Lower leg skin (tissue), 4 donors: Measurements from ENCODE around the gene IQSEC3. TPM values are rescaled to one million over a fixed set of nuclear protein-coding genes. Genes with fewer than 3 reads are reported as not detected.

ENCODE experiments used
- DNase-seq, 2 donors: peaks; one replicate each; pipeline ENCODE4 v3.0.0-alpha.2; 2019; ENCODE audit warnings: low spot score in 2 of 2
- H3K4me3 ChIP-seq: fragments of 200-600 bp; sonication (generic); 2 replicates; pipeline ENCODE4 v1.5.1; 2017; ENCODE audit warnings: mild to moderate bottlenecking, low read depth; ENCODE audit not compliant: poor library complexity, severe bottlenecking
- CTCF ChIP-seq, 3 donors: fragments of 450-650 bp; IDR thresholded peaks; one replicate each; pipeline ENCODE4 v1.5.1; 2016; ENCODE audit warnings: antibody characterized with exemption in 3 of 3, mild to moderate bottlenecking in 3 of 3, moderate library complexity in 2 of 3
- POLR2A ChIP-seq, 2 donors: fragments of 450-650 bp; IDR thresholded peaks; one replicate each; pipeline ENCODE4 v1.6.1; 2016 to 2017; ENCODE audit warnings: antibody characterized with exemption in 2 of 2, mild to moderate bottlenecking in 1 of 2, moderate library complexity in 1 of 2
- WGBS, 2 donors: methylation state at CpG; one replicate each; pipeline ENCODE4 v1.1.5; 2018; 5-methylcytosine and 5-hydroxymethylcytosine counted together
- intact Hi-C: fragments of 100-400 bp; cut with DNase I; formaldehyde crosslinking; loops from one replicate; pipeline ENCODE4 v1.15.0; 2023; ENCODE audit warnings: low total_unique reads
- total RNA-seq, 4 donors: library from RNA; depleted of rRNA; stranded (reverse); fragments of >200 nt; gene quantifications; one replicate each; pipeline ENCODE4 v1.1.0, GENCODE V29; 2016

The IQSEC3 gene
- total RNA-seq, 4 donors from 2014 or later: 0.04 to 0.10 (median 0.05) TPM; not detected in 1

DNA sequence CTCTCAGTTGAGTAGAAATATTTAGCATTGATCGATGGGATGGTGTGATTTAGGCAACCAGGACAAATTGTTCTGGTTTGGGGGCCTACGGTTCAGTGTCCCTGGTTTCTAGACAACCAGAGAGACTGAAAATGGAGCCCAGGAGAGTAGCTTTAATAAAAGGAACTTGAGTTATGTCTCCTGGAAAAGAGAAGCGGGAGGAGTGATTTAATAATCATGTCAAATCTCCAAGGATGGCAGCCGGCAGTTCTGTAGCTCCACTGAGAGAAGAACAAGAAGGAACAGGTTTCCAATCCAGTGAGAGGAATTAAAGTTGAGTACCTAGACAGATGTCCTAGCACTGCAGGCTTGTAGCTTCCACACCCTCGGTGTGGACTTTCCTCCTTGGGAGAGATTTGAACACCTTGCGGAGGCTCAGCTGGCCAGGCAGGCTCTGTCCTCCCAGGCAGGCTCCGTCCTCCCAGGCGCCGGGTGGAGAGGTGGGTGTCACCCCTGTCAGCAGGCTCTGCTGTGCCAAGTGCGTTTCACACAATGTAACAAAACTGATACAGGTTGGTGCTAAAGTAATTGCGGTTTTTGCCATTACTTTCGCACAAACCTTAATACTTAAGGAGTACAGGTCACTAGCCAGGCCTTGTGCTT lies 101.5 kb downstream of the IQSEC3 start:
- 67 to 69% methylated on average over 11 to 12 of the region's 12 CpGs for WGBS, 2 donors
- TF ChIP-seq CTCF (IDR thresholded peaks at IDR 0.05): no peak
- TF ChIP-seq POLR2A (IDR thresholded peaks at IDR 0.05): no peak
- intact Hi-C loops: no loop called here
- no peak for DNase-seq
- H3K4me3 ChIP-seq: no peak overlapping the region

DNA sequence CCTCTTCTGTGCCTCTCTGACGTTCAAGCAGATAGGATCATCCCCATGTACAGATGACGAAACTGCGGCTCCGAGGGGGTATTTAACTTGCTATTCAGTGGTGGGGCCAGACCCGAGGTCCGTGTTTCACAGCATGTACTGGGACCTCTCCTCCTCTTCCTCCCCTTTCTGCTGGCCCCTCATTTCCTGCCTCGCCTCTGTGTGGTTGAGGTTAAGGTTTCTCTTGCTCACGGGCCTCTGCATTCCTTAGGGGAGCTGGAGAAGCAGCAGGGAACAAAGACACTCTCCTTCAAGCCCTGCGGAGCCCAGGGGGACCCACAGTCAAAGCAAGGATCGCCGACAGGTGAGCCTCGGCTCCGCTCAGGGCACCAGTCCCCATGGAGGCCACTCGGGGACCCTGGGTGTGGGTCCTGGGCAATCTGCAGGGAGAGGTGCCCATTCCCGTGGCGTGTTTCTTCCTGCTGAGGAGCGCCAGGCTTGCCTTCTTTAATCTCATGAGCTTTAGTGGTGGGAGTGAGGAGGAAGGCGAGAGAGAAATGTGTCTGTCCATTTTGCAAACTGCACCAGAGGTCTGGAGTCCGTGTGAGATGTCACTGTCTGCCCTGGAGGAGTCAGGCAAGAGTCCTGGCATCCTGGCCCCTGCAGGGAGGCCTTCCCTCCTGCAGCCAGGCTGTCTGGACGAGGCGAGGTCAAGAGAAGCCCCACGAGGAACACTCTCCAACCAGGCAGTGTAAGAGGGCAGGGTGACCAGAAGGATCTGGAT lies 102.4 kb downstream of the IQSEC3 start:
- no peak overlapping the region for H3K4me3 ChIP-seq
- no peak for DNase-seq
- intact Hi-C loops: no loop called here
- 69 to 71% methylated on average over 22 of the region's 22 CpGs for WGBS, 2 donors
- TF ChIP-seq POLR2A (IDR thresholded peaks at IDR 0.05) (no peak), CTCF (IDR thresholded peaks at IDR 0.05) (no peak)

GRCh38 chr12:169528-170370 lies 103.2 kb downstream of the IQSEC3 start:
- H3K4me3 ChIP-seq: no peak overlapping the region
- intact Hi-C loops: no loop called here
- DNase-seq: no peak
- no peak for TF ChIP-seq CTCF (IDR thresholded peaks at IDR 0.05)
- TF ChIP-seq POLR2A (IDR thresholded peaks at IDR 0.05): no peak
- 82 to 88% methylated on average over 17 of the region's 17 CpGs for WGBS, 2 donors

DNA sequence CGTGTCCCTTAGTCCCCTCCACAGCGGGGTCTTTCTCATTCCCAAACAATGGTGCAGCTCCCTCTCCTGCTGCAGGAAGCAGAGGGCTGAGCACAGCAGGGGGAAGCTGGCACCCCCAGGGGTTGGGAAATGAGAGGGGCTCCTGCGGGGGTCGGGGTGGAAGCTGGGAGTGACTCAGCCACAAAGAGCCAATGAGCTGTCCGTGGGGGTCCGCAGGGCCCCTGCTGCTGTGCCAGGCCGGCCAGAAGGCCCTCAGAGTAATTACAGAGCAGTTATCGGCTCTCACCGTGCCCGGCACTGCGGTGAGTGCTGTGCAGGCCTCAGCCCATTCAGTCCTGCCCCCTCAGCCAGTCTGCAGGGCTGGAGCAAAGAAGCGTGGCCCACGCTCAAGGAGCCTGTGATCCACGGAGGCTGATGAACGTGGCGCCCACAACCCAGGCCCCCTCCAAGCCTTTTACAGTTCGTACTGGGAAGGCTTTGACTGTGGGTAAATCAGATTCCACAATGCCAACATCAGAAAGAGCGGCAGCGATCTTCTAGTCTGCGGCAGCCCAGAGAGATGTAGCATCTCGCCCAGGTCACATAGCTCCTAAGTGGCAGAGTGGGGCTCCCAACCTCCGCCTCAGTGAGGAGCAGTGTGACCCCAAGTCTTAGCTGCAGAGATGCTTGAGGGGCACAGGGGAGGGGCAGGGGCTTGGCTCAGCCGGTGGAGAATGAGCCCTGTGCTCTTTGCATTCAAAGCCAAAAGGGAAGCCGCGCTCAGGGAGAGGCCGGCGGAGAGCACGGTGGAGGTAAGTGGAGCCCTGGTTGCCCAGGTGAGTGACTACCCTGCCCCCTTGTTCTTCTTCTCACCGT lies 104.0 kb downstream of the IQSEC3 start:
- H3K4me3 ChIP-seq: no peak overlapping the region
- DNase-seq: no peak
- 82 to 84% methylated on average over 21 to 29 of the region's 29 CpGs for WGBS, 2 donors
- TF ChIP-seq POLR2A (IDR thresholded peaks at IDR 0.05): no peak
- intact Hi-C loops: no loop called here

- 77 to 80% methylated on average over 10 of the region's 10 CpGs for WGBS, 2 donors
- TF ChIP-seq CTCF (IDR thresholded peaks at IDR 0.05) (no peak), POLR2A (IDR thresholded peaks at IDR 0.05) (no peak)
- no peak for DNase-seq
- intact Hi-C loops: no loop called here
- no peak overlapping the region for H3K4me3 ChIP-seq
Measured at GRCh38 chr12:171276-171675, 104.7 kb downstream of the IQSEC3 start.
